ENCODE data around the gene DENND10. TPM values are rescaled to one million over a fixed set of nuclear protein-coding genes. Genes with fewer than 3 reads are reported as not detected.

The DENND10 gene
- total RNA-seq, 1 experiment from 2014 or later = 77.1 TPM

Other genes with a start within 250 kb of the DENND10 start
- 2.4 and 7.8 TPM in 2 replicates for gene NANOS1, start 74.4 kb upstream of the DENND10 start, total RNA-seq (2014; rRNA removed; shearing (Covaris generic))
- gene EIF3A, start 23.3 kb upstream of the DENND10 start, total RNA-seq (2014; rRNA removed; shearing (Covaris generic)) = 89.3 and 129 TPM in 2 replicates
- 15.3 and 24.6 TPM in 2 replicates for gene SFXN4, start 61.6 kb downstream of the DENND10 start, total RNA-seq (2014; rRNA removed; shearing (Covaris generic))
- 411 and 445 TPM in 2 replicates for gene PRDX3, start 74.7 kb downstream of the DENND10 start, total RNA-seq (2014; rRNA removed; shearing (Covaris generic))
- gene GRK5, start 103.5 kb downstream of the DENND10 start, total RNA-seq (2014; rRNA removed; shearing (Covaris generic)) = 1.2 and 1.7 TPM in 2 replicates

Measured in H7 (cell line).